Kidney epithelial cell (primary cell): ENCODE results near the gene BMPR1B. TPM values are rescaled to one million over a fixed set of nuclear protein-coding genes. Genes with fewer than 3 reads are reported as not detected.

Experiments used
- DNase-seq: peaks from one replicate; pipeline ENCODE4 v3.0.0-alpha.2; 2010; ENCODE audit warnings: low read depth
- H3K27me3 ChIP-seq: 2 replicates; pipeline ENCODE4 v1.6.0; 2011; ENCODE audit warnings: low read length; ENCODE audit not compliant: control insufficient read depth, insufficient read depth
- H3K36me3 ChIP-seq: 2 replicates; pipeline ENCODE4 v1.5.1; 2011; ENCODE audit warnings: low read length; ENCODE audit not compliant: control insufficient read depth, insufficient read depth
- H3K4me3 ChIP-seq: 2 replicates; pipeline ENCODE4 v1.5.1; 2011; ENCODE audit warnings: low read depth, mild to moderate bottlenecking, control low read depth, low read length
- CTCF ChIP-seq: IDR thresholded peaks from 2 replicates; pipeline ENCODE4 v1.5.1; 2011; ENCODE audit warnings: mild to moderate bottlenecking, moderate library complexity, low read length, control low read depth, inconsistent platforms; ENCODE audit not compliant: insufficient read depth, poor library complexity, severe bottlenecking
- total RNA-seq: library from RNA; depleted of rRNA; stranded (reverse); fragments of >200 nt; gene quantifications from 2 replicates; pipeline ENCODE4 v1.2.3, GENCODE V29; 2015

The BMPR1B gene
- total RNA-seq, 1 donor from 2014 or later = 9.2 TPM

- TF ChIP-seq CTCF = no peak
- no peak overlapping the region for H3K4me3 ChIP-seq
- H3K36me3 ChIP-seq = no peaks in the 10 kb centered on the region
- no peaks in the 10 kb centered on the region for H3K27me3 ChIP-seq
- no peak for DNase-seq
Measured at GRCh38 chr4:95068818-95069478, 311.2 kb downstream of the BMPR1B start.

- TF ChIP-seq CTCF = no peak
- no peaks in the 10 kb centered on the region for H3K36me3 ChIP-seq
- DNase-seq = no peak
- no peak overlapping the region for H3K4me3 ChIP-seq
- no peaks in the 10 kb centered on the region for H3K27me3 ChIP-seq
Measured at GRCh38 chr4:95071851-95072250, 314.1 kb downstream of the BMPR1B start.

- H3K36me3 ChIP-seq = no peaks in the 10 kb centered on the region
- no peak for DNase-seq
- TF ChIP-seq CTCF = no peak
- no peak overlapping the region for H3K4me3 ChIP-seq
- H3K27me3 ChIP-seq = no peaks in the 10 kb centered on the region
Measured at GRCh38 chr4:95073646-95074045, 315.9 kb downstream of the BMPR1B start.

- Histone ChIP-seq H3K36me3 (no peaks in the 10 kb centered on the region), H3K27me3 (no peaks in the 10 kb centered on the region), H3K4me3 (no peak overlapping the region)
- no peak for TF ChIP-seq CTCF
- no peak for DNase-seq
Measured at GRCh38 chr4:95077864-95078263, 320.1 kb downstream of the BMPR1B start.

GRCh38 chr4:95080969-95081368 is 323.2 kb downstream of the BMPR1B start:
- no peaks in the 10 kb centered on the region for H3K27me3 ChIP-seq
- DNase-seq = no peak
- H3K4me3 ChIP-seq = no peak overlapping the region
- TF ChIP-seq CTCF = no peak
- no peaks in the 10 kb centered on the region for H3K36me3 ChIP-seq

- no peak overlapping the region for H3K4me3 ChIP-seq
- no peaks in the 10 kb centered on the region for H3K36me3 ChIP-seq
- no peak for TF ChIP-seq CTCF
- DNase-seq = peak; percentile 37
- no peaks in the 10 kb centered on the region for H3K27me3 ChIP-seq
Measured at GRCh38 chr4:95084584-95084983, 326.8 kb downstream of the BMPR1B start.
